Limb (tissue), 2 donors: ENCODE measurements around the gene TMEM168.
"Not testable (repeated sequence)": the region's sequence is repeated elsewhere in the genome, so short reads cannot be mapped to it uniquely, and the experiment has no call there.

ENCODE experiments used
- DNase-seq, 2 donors: peaks; one replicate each; pipeline ENCODE4 v3.0.0-alpha.2; 2016; ENCODE audit errors: extremely low spot score in 2 of 2

The TMEM168 gene

DNA sequence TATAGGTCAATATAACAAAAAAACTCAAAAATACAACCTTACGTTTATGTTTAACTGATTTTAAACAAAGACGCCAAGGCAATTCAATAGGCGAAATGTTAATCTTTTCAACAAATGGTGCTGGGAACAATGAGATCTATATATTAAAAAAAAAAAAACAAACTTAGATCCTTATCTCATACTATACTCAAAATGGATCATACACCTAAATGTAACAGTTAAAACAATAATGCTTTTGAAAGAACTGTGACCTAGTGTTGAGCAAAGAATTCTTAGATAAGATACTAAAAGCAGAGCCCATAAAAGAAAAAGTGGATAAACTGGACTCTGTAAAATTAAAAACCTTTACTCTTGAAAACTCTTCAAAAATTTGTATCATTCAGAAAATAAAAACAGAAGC, 8.6 kb downstream of the TMEM168 start:
- DNase-seq, result no peak

DNA sequence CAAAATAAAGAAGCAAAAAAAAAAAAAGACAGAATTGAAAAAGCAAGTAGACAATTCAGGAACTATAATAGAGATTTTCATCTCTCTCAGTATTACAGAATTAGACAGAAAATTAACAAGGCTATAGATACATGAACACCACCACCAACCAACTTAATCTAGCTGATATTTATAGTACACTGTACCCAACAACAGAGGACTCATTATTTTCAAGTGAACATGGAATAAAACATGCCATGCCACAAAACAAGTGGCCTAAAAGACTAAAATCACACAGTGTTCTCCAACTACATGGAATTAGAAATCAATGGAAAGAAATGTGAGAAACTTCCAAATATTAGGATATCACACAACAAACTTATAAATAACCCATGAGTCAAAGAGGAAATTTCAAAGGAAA, 9.1 kb downstream of the TMEM168 start:
- DNase-seq, result no peak

DNA sequence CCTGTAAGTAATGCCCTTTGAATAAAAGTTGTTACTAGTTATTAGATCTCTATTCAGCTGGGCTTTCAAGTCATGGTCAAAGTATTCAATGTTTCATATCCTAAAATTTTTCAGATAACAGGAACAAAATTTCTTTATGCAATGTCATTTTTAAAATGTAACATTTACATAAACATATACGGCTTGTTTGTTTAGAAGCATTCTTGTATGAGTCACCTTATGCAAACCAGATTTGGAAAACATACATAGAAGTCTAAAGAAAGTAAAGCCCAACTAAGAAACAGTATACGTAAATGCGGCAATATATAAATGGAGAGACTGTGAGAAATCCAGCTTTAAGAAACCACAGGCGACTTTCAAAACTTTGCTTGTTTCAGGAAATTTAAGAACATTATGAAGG, 10.5 kb downstream of the TMEM168 start:
- DNase-seq, result no peak

DNA sequence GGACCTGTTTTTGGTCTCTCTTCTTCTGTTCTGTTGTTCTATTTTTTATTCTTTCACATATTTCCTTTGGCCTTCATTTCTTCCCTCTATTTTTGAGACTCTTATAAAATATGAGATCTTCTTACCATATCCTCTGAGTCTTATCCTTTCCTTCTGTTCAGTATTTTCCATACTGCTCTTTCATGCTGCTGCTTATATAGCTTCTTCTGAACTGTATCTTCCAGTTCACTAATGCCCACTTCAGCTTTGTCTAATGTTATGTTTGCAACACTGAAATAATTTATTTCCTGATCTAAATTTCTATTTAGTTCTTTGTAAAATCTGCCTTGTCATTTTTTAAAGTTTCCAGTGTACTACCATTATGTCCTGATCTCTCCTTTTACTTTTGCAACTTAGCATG, 12.8 kb downstream of the TMEM168 start:
- no peak for DNase-seq

DNA sequence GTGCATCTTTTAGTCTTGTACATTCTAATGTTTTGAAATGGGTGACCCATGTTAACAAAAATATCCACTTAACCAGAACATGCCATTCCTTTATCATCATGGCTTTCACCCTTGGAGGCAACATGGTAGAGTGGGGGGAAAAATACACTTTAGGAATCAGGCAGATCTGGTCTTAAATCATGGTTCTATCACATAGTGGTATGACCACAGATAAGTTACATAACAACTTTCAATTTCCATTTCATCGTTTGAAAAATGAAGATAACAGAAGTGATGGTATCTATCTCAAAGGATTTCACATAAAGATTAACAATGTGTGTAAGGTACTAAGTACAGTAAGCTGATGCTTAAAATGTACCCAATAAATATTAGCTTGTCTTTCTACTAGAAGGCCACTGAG, 19.0 kb downstream of the TMEM168 start:
- DNase-seq, result no peak

DNA sequence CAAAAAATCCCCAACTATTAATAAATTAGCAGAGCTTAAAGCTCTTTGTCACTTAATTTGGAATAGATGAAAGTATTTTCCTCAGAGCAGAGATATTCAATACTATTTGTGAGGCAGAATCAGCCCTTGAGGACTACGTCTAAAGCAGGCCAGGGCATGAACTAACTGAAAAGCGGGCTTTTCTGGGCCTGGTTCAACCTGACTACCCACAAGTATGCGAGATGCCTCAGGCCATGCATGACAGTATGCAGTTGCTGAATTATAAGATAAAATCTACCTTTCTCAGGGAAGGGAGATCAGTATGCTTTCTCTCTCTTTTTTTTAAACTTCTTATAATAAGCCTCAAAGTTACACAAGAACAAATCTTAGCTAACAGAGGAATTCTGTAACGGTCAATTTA, 20.1 kb downstream of the TMEM168 start:
- no peak for DNase-seq

DNA sequence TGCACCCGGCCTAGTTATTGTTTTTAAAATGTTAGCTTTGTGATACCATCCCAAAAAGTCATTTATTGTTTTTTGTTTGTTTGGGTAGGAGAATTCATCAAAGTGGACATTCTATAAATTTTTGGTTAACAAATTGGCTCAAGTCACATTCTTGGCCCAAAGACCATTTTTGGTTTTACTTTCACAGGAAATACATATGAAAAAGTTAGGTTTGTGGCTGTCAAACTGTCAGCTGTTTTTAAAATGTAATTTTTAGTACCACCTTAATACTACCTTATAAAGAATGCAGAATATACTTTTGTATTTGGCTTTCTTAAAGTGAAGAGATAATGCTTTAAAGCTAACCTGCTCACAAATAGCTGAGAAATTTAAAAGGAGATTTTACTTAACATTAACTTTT, 25.1 kb downstream of the TMEM168 start:
- no peak for DNase-seq

DNA sequence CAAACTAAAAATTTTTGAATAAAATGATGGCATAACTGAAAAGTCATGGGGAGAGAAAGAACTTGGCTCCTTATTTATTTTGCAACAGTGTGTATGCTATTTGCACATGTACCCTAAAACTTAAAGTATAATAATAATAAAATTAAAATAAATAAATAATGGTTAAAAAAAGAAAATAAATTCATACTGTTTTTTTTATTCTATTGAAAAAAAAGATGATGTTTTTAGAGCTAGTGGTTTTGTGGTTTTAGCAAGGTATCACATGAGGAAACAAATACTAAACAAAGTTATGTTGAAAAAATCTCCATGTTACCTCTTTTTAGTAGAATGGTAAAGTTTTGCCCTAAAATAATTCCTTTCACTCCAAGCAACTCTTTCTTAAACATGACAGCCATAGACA, 26.2 kb downstream of the TMEM168 start:
- DNase-seq, result no peak

DNA sequence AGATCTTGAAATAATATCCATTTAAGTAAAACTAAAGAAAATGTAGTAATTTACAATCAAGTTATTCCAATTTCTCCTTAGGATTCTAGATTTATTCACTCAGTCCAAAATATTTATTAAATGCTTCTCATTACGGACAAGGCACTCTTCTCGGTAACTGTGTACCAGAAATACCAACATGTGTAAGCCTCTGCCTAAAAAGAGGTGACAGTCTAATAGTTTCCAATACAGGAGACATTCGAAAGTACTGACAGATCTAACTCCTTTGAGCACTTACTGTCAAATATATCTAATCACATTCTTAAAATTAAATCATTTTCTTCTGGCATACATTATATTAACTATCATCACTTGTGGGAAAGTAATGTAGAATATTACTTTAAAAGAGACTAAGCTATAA, 26.9 kb downstream of the TMEM168 start:
- no peak for DNase-seq

DNA sequence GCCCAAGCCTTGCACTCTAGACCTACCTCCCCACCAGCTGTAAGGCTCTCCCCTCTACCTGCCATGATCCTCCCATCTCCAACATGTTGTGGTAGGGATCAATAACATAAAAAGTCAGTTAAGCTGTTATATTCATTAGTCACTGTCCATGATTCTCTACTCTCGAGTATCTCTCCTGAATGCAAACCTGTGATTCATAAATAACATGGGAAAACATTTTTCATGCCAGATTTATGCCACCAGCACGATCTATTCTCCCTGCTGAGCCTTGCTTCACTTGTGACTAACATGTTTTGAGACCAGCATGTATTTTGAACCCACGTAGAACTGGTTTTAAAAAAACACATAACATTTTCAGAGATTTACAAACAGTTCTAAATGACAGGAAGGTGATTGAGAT, 30.3 kb downstream of the TMEM168 start:
- no peak for DNase-seq

DNA sequence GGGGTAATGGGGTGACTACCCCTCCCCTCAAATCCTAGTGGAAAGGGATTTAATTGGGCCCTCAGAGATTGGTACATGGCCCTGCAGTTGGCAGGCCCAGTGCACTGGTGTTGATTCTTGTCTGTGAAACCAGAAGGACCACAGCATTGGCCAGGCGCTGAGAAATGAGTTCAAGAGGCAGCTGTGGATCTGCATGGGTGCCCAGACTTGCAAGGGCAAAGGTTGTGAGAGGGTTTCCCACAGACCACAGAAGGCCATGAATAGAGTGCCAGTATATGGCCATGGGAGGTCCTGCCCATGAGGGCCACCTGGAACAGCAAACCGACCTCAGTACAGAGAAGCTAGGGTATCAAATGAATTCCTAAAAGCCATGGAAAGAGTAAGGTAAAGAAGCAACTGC, 32.9 kb downstream of the TMEM168 start:
- DNase-seq, result no peak

DNA sequence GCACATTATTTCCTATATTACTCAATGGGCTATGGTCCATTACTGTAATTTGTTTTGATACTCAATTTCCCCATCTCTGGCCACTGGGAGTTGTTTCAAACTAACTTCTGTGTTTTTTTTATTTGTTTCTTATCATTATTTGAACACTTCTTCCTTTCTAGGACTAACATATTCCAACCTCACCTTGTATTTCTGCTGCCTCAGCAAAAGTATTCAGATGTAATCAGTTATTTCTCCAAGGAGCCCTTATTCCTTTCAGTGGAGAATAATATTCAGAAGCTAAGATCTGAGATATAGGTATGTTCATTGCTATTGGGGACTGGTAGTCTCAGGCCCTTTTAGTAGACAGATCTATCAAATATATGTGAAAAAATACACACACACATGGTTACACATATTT, 36.9 kb downstream of the TMEM168 start:
- DNase-seq, result no peak

DNA sequence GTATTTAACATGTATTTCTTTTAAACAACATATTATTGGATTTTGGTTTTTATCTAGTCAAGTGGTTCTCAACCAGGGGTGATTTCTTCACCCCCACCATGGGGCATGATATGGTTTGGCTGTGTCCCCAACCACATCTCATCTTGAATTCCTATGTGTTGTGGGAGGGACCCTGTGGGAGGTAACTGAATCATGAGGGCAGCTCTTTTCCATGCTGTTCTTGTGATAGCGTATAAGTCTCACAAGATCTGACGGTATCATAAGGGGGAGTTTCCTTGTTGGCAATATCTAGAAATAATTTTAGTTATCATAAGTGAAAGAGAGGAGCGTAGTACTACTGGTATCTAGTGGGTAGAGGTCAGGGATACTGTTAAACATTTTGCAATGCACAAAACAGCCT, 37.6 kb downstream of the TMEM168 start:
- no peak for DNase-seq

DNA sequence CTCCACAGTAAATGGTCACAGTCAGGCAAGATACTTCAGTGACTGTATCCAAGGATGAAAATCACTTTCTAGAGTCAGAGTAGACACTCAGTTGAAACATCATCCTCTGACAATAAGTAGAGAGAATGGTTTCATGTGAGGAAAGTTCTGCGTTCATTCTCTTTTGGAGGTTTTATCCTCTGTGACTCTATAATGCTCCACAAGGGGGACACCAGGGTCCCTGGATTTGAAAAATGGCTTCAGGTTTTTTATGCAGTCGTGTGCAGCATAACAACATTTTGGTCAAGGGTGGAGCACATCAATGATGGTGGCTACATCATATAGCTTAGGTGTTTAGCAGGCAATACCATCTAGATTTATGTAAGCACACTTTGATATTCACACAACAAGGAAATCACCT, 40.4 kb downstream of the TMEM168 start:
- no peak for DNase-seq

DNA sequence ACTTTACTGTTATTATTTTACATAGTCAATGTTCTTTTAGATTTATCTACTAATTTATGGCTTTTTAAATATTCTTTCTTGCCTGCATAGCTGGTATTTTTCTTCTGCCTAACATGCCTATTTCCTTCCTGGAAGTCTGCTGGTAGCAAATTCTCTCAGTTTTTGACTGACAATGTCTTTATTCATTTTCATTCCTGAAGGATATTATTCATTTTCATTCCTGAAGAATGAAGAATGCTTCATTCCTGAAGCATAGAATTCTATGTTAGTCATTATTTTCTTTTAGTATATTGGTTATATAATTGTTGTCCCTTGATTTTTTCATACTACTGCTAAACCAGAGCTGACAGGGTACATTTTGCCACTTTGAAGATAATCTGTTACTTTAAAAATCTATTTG, 41.8 kb downstream of the TMEM168 start:
- DNase-seq, result no peak

DNA sequence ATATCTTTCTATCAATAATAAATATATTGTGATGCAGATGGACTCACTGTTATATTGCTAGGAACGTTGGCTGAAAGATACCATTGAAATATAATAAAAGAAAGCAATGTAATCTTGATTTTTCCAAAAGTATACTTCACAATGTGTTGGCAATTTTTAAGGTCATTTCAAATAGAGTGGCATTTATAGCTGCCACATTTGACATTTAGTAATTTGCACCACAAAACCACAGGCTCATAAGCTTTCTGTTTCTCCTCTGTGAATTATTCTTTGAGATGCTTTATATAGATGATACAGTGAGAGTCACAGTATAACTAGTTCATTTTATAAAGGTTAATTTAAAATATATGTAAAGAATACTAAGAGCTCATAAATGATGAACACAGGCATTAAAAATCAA, 44.6 kb downstream of the TMEM168 start:
- DNase-seq, result no peak

DNA sequence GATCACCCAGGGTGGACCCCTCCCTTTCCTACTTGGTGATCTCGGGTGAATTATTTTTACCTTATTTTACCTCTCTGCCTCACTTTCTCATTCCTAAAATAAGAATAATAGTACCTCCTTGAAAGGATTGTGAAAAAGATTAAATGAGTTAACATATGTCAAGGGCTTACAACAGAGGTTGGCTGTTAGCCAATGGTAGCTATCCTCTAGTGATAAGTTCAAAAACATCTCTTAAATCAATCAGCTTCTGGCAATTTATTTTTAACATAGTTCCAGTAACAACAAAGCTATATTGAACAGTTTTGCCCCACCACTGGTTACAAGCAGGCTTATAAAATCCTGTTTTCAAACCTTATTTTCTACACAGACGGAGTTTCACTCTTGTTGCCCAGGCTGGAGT, 45.4 kb downstream of the TMEM168 start:
- DNase-seq, result no peak

DNA sequence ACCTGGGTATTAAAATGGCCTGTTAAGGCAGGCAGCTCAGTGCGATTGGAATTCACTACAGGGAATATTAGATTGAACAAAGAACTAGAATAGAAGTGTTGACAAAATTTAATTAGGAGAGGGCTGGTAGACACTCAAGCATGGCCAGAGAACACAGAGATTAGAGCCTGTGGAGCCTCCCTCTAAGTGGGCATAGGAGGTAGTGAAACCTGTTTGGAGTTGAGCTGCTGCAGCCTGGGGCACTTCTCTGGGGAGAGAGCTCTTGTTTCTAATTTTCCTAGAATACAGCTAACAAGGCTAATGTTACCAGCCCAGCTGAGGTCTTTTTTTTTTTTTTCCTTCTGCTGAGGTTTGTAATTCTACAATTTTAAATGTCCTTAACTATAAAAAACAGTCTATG, 46.4 kb downstream of the TMEM168 start:
- no peak for DNase-seq

DNA sequence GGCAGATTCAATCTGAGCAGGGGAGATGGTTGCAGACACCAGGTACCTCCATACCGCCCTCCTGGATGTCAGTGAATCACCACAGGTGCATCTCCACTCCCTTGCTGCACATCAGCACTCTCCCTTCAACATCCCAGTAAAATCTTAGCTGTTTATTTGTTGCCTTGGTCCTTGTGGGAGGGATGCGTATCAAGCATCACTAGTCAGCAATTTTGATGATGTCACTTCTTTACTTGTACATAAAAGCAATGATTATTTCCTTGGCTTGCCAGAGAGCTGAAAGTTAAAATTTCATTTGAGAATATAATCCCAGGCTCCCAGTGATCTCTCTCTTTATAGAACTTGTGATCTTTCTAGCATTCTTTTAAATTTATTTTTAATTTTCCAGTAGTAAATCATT, 49.5 kb downstream of the TMEM168 start:
- DNase-seq, result no peak

DNA sequence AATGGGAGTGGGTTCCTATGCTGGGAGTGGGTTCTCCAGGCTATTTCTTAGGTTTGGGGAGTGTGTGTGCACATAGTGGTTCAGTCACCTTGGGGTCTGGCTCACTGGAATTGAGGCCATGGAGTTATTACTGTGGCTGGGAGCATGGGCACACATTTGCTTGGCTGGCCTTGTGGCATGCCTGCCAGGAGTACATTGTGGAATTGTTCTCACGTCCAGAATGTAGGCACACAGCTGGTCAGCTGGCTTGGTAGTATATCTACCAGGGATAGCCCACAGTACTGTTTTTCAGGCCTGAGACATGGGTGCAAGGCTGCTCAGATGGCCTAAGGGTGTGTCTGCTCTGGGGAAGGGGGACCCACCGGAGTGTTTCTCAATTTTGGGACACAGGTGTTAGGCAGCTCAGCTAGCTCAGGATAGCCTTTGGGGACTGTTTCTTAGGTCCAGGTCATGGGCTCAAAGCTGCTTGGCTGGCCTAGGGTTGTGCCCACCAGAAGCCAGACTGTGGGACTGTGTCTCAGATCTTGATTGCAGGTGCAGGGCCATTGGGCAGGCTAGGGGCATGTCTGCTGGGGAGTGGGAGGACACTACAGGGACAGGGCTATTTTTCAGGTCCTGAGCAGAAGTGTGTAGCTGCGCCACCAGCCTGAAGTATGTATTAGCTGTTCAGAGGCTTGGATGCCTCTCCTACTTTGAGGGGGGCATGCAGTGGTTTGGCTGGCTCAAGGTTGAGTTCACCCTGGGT, 50.6 kb downstream of the TMEM168 start:
- no peak for DNase-seq

DNA sequence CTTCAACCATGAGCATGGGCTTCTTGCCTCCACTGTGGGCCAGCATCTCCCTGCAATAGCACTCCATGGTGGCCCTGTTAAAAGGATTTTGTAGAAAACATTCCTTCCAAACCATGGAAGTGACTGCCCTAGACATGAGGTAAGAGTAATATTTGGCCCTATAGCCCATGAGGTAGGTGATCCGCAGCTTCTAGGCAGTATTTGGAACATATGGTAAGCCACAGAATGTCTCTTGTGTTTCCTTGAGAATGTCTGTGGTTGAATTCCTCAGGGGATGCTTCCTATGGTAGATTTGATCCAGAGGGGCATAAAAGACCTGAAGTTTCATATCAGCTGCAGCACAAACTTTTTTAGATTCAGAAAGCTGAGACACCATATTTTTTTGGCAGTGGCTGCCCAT, 54.9 kb downstream of the TMEM168 start:
- no peak for DNase-seq

DNA sequence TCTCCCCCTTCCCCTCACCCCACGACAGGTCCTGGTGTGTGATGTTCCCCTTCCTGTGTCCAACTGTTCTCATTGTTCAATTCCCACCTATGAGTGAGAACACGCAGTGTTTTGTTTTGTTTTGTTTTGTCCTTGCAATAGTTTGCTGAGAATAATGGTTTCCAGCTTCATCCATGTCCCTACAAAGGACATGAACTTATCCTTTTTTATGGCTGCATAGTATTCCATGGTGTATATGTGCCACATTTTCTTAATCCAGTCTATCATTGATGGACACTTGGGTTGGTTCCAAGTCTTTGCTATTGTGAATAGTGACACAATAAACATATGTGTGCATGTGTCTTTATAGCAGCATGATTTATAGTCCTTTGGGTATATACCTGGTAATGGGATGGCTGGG, 58.9 kb downstream of the TMEM168 start:
- DNase-seq, result not testable (repeated sequence)

DNA sequence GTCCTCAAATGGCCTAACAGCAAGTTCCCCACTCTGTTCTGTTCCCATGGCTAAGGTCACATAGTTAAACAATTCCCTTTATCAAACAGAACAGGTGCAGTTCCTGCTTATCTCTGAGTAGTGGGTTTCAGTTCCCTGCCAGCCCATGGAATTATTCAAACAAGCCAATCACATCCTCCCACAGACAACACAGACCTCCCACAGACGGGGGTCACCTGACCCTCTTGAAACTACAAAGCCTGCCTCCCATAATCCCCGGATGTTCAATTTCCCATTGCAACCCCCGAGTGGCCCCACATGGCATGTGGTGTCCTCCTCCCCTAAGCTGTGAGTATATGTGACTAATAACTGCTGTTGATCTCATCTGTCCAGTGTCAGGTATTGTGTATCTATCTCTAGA, 64.1 kb downstream of the TMEM168 start:
- no peak for DNase-seq

DNA sequence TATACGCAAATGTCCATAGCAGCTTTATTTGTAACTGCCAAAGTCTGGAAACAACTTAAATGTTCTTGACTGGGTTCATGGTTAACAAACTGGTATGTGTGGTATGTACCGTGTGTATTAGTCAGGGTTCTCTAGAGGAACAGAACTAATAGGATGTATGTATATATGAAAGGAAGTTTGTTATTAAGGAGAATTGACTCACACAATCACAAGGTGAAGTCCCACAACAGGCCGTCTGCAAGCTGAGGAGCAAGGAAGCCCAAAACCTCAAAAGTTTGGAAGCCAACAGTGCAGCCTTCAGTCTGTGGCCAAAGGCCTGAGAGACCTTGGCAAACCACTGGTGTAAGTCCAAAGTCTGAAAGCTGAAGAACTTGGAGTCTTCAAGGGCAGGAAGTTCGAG, 66.8 kb downstream of the TMEM168 start:
- DNase-seq, result no peak
